GM20000 (cell line): Measurements from ENCODE around the gene CDHR3.

Source experiments
- DNase-seq: peaks from one replicate; pipeline ENCODE4 v3.0.0; 2012; ENCODE audit warnings: low spot score
- TF ChIP-seq, protein P1 (sequence below): IDR thresholded peaks from 2 replicates; pipeline ENCODE4 v1.5.1; 2012; ENCODE audit warnings: mild to moderate bottlenecking, control low read depth; ENCODE audit errors: extremely low read depth, missing control alignments

Gene CDHR3

DNA sequence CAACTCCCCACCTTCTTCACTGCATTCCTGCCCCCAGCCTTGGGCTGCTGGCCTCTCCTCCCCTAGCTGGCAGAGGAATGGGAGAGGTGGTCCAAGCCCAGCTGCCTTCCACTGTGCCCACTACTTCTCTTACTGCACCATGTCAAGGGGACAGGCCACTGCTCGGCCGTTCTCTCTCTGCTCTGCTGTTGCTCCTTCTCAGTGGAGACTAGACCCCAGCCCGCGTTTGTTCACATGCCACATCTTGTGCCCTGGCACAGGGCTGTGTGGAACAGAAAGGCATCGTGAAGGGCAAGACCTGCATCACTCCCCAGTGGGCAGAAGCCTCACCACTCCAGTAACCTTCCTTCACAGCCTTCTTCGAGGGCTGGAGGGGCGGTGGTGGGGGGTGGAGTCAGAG is 711 bp upstream of the CDHR3 start:
- no peak for DNase-seq
- TF ChIP-seq, protein P1, sequence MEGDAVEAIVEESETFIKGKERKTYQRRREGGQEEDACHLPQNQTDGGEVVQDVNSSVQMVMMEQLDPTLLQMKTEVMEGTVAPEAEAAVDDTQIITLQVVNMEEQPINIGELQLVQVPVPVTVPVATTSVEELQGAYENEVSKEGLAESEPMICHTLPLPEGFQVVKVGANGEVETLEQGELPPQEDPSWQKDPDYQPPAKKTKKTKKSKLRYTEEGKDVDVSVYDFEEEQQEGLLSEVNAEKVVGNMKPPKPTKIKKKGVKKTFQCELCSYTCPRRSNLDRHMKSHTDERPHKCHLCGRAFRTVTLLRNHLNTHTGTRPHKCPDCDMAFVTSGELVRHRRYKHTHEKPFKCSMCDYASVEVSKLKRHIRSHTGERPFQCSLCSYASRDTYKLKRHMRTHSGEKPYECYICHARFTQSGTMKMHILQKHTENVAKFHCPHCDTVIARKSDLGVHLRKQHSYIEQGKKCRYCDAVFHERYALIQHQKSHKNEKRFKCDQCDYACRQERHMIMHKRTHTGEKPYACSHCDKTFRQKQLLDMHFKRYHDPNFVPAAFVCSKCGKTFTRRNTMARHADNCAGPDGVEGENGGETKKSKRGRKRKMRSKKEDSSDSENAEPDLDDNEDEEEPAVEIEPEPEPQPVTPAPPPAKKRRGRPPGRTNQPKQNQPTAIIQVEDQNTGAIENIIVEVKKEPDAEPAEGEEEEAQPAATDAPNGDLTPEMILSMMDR, result no peak

DNA sequence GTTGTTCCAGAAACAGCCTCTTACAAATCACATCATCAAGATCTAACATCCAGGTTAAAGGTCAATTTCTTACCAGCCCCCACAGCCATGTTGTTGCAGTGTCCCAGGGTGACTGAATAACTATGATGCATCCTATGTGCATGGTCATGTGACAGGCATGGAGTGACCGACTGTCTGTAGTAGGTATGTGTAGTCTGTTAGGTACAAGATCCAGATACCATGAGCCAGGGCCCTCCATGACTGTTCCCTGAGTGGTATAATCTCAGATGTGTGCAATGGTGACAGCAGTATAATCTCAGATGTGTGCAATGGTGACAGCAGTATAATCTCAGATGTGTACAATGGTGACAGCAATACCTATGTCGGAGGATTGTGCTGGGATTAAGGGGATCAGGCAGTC is 8.8 kb downstream of the CDHR3 start:
- no peak for DNase-seq
- TF ChIP-seq, protein P1, result no peak

DNA sequence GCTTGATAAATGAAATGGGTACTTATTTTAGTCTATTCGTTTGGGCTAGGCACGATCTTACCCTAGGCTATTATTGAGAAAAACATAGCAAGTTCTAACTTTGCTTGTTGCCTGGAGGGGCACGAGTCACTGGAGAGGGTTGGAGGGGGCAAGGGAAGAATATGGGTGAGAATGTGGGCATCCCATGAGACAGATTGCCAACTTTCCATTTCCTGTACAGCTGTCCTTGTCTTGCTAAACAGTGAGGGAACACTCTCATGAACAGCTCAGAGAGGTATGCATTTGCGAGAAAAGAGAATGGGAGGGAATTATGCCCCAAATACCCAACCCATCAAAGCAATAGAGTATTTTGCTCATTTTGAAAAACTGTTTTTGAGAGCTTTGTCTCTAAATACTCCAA is 9.2 kb downstream of the CDHR3 start:
- TF ChIP-seq, protein P1, result no peak

DNA sequence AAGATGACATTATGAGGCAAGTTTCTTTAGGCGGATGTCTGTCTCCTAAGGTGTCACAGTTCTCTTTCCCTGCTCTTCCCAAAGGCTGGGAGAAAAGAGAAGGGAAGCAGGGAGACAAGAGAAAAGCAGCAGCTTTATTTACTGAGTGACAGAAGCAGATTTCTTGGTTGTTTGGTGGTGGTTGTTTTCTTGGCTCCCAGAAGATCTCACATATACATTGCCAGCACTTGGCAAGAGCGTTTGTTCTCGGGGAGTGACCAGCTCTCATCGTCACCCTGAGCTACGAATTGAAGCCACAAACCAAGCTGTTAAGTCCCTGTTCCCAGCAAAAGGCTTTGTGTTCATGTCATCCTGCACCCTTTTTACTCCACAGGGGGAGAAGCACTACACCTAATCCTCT is 11.4 kb downstream of the CDHR3 start:
- DNase-seq, result no peak
- TF ChIP-seq, protein P1, result no peak

More for the DNA sequence above, 9.2 kb downstream of the CDHR3 start:
- DNase-seq, result no peak

DNA sequence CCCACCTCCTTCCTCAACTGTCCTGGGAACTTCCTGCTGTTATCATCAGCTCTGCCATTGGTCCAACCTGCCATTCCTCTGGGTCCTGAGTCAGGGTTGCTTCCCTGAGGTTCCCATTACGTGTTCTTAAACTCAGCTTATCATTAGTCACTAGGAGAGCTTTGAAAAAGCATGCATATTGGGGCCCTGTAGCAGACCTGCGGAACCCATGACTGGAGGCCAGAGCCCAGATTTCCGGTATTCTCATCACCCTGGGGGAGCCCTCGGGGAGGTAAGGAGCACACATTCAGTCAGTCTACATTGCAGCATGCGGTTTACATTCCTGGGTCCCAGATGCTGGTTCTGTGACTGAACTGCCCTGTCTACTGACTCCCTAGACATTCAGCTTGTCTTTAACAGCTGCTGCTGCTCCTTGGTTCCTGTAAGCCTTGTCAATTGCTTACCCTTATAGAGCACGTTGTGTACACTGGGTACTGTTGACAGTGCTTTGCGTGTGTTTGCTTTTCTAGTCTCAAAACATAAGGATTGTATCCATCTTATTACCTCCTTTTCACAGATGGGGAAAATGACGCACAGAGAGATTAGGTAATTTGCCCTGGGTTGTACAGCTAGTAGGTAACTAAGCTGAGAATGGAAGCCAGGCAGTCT is 12.8 kb downstream of the CDHR3 start:
- TF ChIP-seq, protein P1, result no peak
- DNase-seq, result no peak

DNA sequence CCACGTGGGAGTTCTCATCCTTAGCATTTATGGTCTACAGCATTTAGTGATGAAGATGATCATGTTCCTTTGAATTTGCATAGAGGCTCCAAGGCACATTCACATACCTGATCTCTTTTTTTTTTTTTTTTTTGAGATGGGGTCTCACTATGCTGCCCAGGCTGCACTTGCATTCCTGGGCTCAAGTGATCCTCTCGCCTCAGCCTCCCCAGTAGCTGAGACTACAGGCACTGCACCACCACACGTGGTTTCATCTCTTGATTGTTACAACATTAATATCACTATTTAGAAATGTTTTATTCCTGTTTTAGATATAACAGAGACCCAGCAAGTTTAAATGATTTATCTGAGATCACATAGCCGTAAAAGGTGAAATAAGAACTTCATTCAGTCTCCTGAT is 13.8 kb downstream of the CDHR3 start:
- TF ChIP-seq, protein P1, result no peak
- no peak for DNase-seq

DNA sequence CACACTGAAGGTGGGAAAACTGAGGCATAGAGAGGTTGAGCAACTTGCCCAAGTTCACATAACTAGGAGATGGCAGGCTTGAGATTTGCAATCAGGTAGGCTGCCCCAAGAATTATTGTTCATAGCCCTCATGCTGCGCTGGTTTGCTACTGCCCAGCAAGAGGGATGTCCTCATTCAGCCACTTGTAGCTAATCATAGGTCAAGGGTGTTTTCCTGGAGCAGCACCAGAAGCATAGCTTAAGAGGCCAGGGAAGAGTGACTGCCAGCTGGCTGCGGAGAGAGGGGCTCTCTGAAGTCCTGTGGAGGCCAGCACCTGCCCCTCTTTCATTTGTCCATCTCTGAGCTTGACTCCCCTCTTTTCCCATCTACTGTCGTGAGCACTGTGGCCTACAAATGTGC is 15.0 kb downstream of the CDHR3 start:
- TF ChIP-seq, protein P1, result no peak

More for the DNA sequence above, 15.0 kb downstream of the CDHR3 start:
- no peak for DNase-seq
